MCF 10A (cell line): ENCODE data around the gene PARD3. TPM values are rescaled to one million over a fixed set of nuclear protein-coding genes. Genes with fewer than 3 reads are reported as not detected.

ENCODE experiments used
- BruUV-seq: library from RNA; stranded (reverse); fragments of 400-500 nt; replicated peaks from 2 replicates; lab custom pipeline; 2021; lab: Mats Ljungman, UMichigan
- CTCF ChIA-PET: fragments of 300-600 bp; sonication (Branson Sonifier 250); formaldehyde crosslinking; extraction: SDS; loops from one replicate; lab custom pipeline; 2021; ENCODE audit warnings: antibody characterized with exemption, inconsistent platforms; lab: Yijun Ruan, JAX
- POLR2A ChIA-PET: fragments of 300-600, 350-650 bp; sonication (Branson Sonifier 250); formaldehyde crosslinking; extraction: SDS; loops from one replicate; lab custom pipeline; 2020; ENCODE audit warnings: antibody characterized with exemption, inconsistent platforms; lab: Yijun Ruan, JAX
- DNase-seq: peaks from one replicate; pipeline ENCODE4 v3.0.0-alpha.2; 2018; ENCODE audit not compliant: unreplicated experiment
- H3K27ac Mint-ChIP-seq: one replicate; pipeline ENCODE4 v1.8.0; 2022; ENCODE audit warnings: mild to moderate bottlenecking, low read depth, mixed read lengths; ENCODE audit not compliant: unreplicated experiment
- H3K27me3 Mint-ChIP-seq: one replicate; pipeline ENCODE4 v1.8.0; 2022; ENCODE audit warnings: mixed read lengths; ENCODE audit not compliant: insufficient read depth, unreplicated experiment
- H3K36me3 Mint-ChIP-seq: one replicate; pipeline ENCODE4 v1.8.0; 2022; ENCODE audit warnings: mild to moderate bottlenecking, moderate library complexity, mixed read lengths; ENCODE audit not compliant: insufficient read depth, unreplicated experiment
- H3K4me1 Mint-ChIP-seq: one replicate; pipeline ENCODE4 v1.8.0; 2022; ENCODE audit warnings: mixed read lengths; ENCODE audit not compliant: insufficient read depth, unreplicated experiment
- H3K4me3 Mint-ChIP-seq: one replicate; pipeline ENCODE4 v1.8.0; 2022; ENCODE audit warnings: mild to moderate bottlenecking, moderate library complexity, mixed read lengths; ENCODE audit not compliant: unreplicated experiment
- H3K9me3 Mint-ChIP-seq: one replicate; pipeline ENCODE4 v1.8.0; 2022; ENCODE audit warnings: mixed read lengths; ENCODE audit not compliant: unreplicated experiment
- CTCF ChIP-seq: fragments of 200-600 bp; IDR thresholded peaks from one replicate; pipeline ENCODE4 v1.8.0; 2022; ENCODE audit warnings: antibody characterized with exemption, mild to moderate bottlenecking; ENCODE audit not compliant: unreplicated experiment
- intact Hi-C: fragments of 100-400 bp; cut with micrococcal nuclease; formaldehyde crosslinking; loops from 2 replicates; pipeline ENCODE4 v1.14.1; 2022
- total RNA-seq: library from RNA; stranded (reverse); gene quantifications from 2 replicates; pipeline ENCODE4 v1.2.3, GENCODE V29; 2022

The PARD3 gene
- total RNA-seq, 1 experiment from 2014 or later: 70.0 TPM

GRCh38 chr10:34689053-34689452 is 126.0 kb downstream of the PARD3 start:
- peaks cover 18% of the 10 kb centered on the region for H3K4me1 Mint-ChIP-seq
- H3K36me3 Mint-ChIP-seq: peaks cover 9% of the 10 kb centered on the region
- no TSS peak for BruUV-seq
- peak; percentile 69 for DNase-seq
- no peak for TF ChIP-seq CTCF
- no peaks in the 10 kb centered on the region for H3K9me3 Mint-ChIP-seq
- intact Hi-C loops: no loop called here
- peak overlapping the region; percentile 6 for H3K27ac Mint-ChIP-seq
- ChIA-PET POLR2A (interaction anchor here (0.8 to 1.3 kb wide), 4 partner anchors 10 to 24 kb away, joined by 3 to 5 read pairs (median 4); no protein-coding TSS in a partner anchor), CTCF (interaction anchor here (0.7 kb wide), 2 partner anchors 35 to 215 kb away, joined by 3 read pairs; no protein-coding TSS in a partner anchor)
- H3K4me3 Mint-ChIP-seq: no peak overlapping the region
- H3K27me3 Mint-ChIP-seq: no peaks in the 10 kb centered on the region

GRCh38 chr10:34687434-34688210 is 127.5 kb downstream of the PARD3 start:
- Mint-ChIP-seq H3K9me3 (no peaks in the 10 kb centered on the region), H3K4me3 (no peak overlapping the region), H3K27ac (peak overlapping the region; percentile 69), H3K36me3 (peaks cover 9% of the 10 kb centered on the region), H3K27me3 (no peaks in the 10 kb centered on the region), H3K4me1 (peaks cover 18% of the 10 kb centered on the region)
- POLR2A ChIA-PET: interaction anchor here (0.5 kb wide), 1 partner anchor 16 kb away, joined by 3 read pairs; no protein-coding TSS in a partner anchor
- CTCF ChIA-PET: no interaction called here
- TF ChIP-seq CTCF: no peak
- intact Hi-C loops: no loop called here
- no peak for DNase-seq
- BruUV-seq: no TSS peak

- no peak for DNase-seq
- TF ChIP-seq CTCF: no peak
- Mint-ChIP-seq H3K36me3 (peaks cover 6% of the 10 kb centered on the region), H3K9me3 (no peaks in the 10 kb centered on the region), H3K27ac (no peak overlapping the region), H3K4me3 (no peak overlapping the region), H3K27me3 (no peaks in the 10 kb centered on the region), H3K4me1 (peaks cover 11% of the 10 kb centered on the region)
- BruUV-seq: no TSS peak
- CTCF ChIA-PET: interaction anchor here (0.6 kb wide), 1 partner anchor 15 kb away, joined by 3 read pairs; no protein-coding TSS in a partner anchor
- intact Hi-C loops: loop anchor here (5.0 kb wide), 1 partner anchor 345 kb away; no protein-coding TSS in a partner anchor
- POLR2A ChIA-PET: no interaction called here
Observed at GRCh38 chr10:34682580-34682979, 132.5 kb downstream of the PARD3 start.

GRCh38 chr10:34681933-34682332 is 133.2 kb downstream of the PARD3 start:
- no TSS peak for BruUV-seq
- intact Hi-C loops: loop anchor here (5.0 kb wide), 1 partner anchor 345 kb away; no protein-coding TSS in a partner anchor
- H3K4me3 Mint-ChIP-seq: no peak overlapping the region
- TF ChIP-seq CTCF: no peak
- H3K4me1 Mint-ChIP-seq: peaks cover 6% of the 10 kb centered on the region
- ChIA-PET POLR2A (no interaction called here), CTCF (interaction anchor here (0.6 kb wide), 1 partner anchor 15 kb away, joined by 3 read pairs; no protein-coding TSS in a partner anchor)
- no peak overlapping the region for H3K27ac Mint-ChIP-seq
- peaks cover 7% of the 10 kb centered on the region for H3K36me3 Mint-ChIP-seq
- no peak for DNase-seq
- H3K9me3 Mint-ChIP-seq: no peaks in the 10 kb centered on the region
- no peaks in the 10 kb centered on the region for H3K27me3 Mint-ChIP-seq
